Epithelial cell of esophagus (primary cell): Measurements from ENCODE around the gene VSIG10.
A peak's percentile ranks its signal among the peaks of the same experiment; 100 is the strongest.

Experiments used
- DNase-seq: peaks from one replicate; pipeline ENCODE4 v3.0.0; 2010; ENCODE audit warnings: low read depth
- H3K4me3 ChIP-seq: 2 replicates; pipeline ENCODE4 v1.5.1; 2011; ENCODE audit warnings: mild to moderate bottlenecking, low read length, control low read depth
- CTCF ChIP-seq: IDR thresholded peaks from 2 replicates; pipeline ENCODE4 v1.5.1; 2011; ENCODE audit warnings: low read depth, mild to moderate bottlenecking, low read length, control low read depth, inconsistent platforms; ENCODE audit not compliant: insufficient read depth; ENCODE audit errors: missing control alignments

Gene VSIG10

GRCh38 chr12:118103601-118104382 is at the start of gene VSIG10:
Gene VSIG10, minus strand, starts transcription at chr12:118104011. Its CDS starts 340 bp downstream, at chr12:118103671.
- peak; percentile 51 for DNase-seq
- H3K4me3 ChIP-seq: peak within 1 kb of the TSS; percentile 61
- TF ChIP-seq CTCF: no peak

- no peak overlapping the region for H3K4me3 ChIP-seq
- no peak for DNase-seq
- TF ChIP-seq CTCF: no peak
These were observed 47.9 kb upstream of the VSIG10 start for GRCh38 chr12:118151755-118152154.

- H3K4me3 ChIP-seq: no peak overlapping the region
- TF ChIP-seq CTCF: no peak
- DNase-seq: no peak
These were observed 46.8 kb upstream of the VSIG10 start for GRCh38 chr12:118150625-118151024.

- H3K4me3 ChIP-seq: no peak overlapping the region
- no peak for DNase-seq
- TF ChIP-seq CTCF: no peak
These were observed 44.5 kb upstream of the VSIG10 start for GRCh38 chr12:118148287-118148686.

- TF ChIP-seq CTCF: no peak
- no peak for DNase-seq
- no peak overlapping the region for H3K4me3 ChIP-seq
These were observed 42.0 kb upstream of the VSIG10 start for GRCh38 chr12:118145798-118146156.

GRCh38 chr12:118145113-118145797 is 41.4 kb upstream of the VSIG10 start:
- no peak for DNase-seq
- H3K4me3 ChIP-seq: no peak overlapping the region
- TF ChIP-seq CTCF: no peak
